ENCODE results near the gene CYSTM1. TPM values are rescaled to one million over a fixed set of nuclear protein-coding genes. Genes with fewer than 3 reads are reported as not detected.

Gene CYSTM1
- total and polyA plus RNA-seq, 2 of the 8 experiments (the other 6 are each of a cell fraction or from before 2014, with no cell fraction given) = 25.0 to 47.8 TPM

DNA sequence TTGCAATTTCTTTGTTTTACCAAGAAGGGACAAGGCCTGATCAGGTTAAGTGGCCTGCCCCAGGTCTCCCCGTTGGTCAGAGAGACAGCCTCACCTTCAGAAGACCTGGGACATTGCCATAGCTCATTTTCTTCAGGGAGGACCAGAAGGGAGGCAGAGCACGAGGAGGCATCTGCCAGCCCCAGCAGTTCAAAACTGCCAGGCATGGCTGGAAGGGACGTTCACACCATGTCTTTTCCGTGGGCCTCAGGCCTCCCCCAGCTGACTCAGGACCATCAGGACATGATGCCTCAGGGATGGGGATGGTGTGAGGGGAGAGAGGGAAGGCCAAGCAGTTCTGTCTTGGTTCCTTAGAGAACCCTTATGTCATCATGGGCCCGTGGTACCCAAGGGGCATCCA is 32.7 kb upstream of the CYSTM1 start (continued):
- TF ChIP-seq, protein P1, sequence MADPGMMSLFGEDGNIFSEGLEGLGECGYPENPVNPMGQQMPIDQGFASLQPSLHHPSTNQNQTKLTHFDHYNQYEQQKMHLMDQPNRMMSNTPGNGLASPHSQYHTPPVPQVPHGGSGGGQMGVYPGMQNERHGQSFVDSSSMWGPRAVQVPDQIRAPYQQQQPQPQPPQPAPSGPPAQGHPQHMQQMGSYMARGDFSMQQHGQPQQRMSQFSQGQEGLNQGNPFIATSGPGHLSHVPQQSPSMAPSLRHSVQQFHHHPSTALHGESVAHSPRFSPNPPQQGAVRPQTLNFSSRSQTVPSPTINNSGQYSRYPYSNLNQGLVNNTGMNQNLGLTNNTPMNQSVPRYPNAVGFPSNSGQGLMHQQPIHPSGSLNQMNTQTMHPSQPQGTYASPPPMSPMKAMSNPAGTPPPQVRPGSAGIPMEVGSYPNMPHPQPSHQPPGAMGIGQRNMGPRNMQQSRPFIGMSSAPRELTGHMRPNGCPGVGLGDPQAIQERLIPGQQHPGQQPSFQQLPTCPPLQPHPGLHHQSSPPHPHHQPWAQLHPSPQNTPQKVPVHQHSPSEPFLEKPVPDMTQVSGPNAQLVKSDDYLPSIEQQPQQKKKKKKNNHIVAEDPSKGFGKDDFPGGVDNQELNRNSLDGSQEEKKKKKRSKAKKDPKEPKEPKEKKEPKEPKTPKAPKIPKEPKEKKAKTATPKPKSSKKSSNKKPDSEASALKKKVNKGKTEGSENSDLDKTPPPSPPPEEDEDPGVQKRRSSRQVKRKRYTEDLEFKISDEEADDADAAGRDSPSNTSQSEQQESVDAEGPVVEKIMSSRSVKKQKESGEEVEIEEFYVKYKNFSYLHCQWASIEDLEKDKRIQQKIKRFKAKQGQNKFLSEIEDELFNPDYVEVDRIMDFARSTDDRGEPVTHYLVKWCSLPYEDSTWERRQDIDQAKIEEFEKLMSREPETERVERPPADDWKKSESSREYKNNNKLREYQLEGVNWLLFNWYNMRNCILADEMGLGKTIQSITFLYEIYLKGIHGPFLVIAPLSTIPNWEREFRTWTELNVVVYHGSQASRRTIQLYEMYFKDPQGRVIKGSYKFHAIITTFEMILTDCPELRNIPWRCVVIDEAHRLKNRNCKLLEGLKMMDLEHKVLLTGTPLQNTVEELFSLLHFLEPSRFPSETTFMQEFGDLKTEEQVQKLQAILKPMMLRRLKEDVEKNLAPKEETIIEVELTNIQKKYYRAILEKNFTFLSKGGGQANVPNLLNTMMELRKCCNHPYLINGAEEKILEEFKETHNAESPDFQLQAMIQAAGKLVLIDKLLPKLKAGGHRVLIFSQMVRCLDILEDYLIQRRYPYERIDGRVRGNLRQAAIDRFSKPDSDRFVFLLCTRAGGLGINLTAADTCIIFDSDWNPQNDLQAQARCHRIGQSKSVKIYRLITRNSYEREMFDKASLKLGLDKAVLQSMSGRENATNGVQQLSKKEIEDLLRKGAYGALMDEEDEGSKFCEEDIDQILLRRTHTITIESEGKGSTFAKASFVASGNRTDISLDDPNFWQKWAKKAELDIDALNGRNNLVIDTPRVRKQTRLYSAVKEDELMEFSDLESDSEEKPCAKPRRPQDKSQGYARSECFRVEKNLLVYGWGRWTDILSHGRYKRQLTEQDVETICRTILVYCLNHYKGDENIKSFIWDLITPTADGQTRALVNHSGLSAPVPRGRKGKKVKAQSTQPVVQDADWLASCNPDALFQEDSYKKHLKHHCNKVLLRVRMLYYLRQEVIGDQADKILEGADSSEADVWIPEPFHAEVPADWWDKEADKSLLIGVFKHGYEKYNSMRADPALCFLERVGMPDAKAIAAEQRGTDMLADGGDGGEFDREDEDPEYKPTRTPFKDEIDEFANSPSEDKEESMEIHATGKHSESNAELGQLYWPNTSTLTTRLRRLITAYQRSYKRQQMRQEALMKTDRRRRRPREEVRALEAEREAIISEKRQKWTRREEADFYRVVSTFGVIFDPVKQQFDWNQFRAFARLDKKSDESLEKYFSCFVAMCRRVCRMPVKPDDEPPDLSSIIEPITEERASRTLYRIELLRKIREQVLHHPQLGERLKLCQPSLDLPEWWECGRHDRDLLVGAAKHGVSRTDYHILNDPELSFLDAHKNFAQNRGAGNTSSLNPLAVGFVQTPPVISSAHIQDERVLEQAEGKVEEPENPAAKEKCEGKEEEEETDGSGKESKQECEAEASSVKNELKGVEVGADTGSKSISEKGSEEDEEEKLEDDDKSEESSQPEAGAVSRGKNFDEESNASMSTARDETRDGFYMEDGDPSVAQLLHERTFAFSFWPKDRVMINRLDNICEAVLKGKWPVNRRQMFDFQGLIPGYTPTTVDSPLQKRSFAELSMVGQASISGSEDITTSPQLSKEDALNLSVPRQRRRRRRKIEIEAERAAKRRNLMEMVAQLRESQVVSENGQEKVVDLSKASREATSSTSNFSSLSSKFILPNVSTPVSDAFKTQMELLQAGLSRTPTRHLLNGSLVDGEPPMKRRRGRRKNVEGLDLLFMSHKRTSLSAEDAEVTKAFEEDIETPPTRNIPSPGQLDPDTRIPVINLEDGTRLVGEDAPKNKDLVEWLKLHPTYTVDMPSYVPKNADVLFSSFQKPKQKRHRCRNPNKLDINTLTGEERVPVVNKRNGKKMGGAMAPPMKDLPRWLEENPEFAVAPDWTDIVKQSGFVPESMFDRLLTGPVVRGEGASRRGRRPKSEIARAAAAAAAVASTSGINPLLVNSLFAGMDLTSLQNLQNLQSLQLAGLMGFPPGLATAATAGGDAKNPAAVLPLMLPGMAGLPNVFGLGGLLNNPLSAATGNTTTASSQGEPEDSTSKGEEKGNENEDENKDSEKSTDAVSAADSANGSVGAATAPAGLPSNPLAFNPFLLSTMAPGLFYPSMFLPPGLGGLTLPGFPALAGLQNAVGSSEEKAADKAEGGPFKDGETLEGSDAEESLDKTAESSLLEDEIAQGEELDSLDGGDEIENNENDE (IDR thresholded peaks at IDR 0.05; ENCODE audit: insufficient replicate concordance, low read length) = no peak
- TF ChIP-seq CEBPB (IDR thresholded peaks at IDR 0.05; ENCODE audit: low read depth, low read length) (no peak), POLR2AphosphoS5 (IDR thresholded peaks at IDR 0.05; ENCODE audit: low read depth, low read length) (no peak), RXRA (IDR thresholded peaks at IDR 0.05; ENCODE audit: insufficient read depth, low read depth, low read length) (no peak), USF2 (IDR thresholded peaks at IDR 0.05; ENCODE audit: low read length) (no peak), EP300 (IDR thresholded peaks at IDR 0.05; ENCODE audit: borderline replicate concordance in 1 of 2, low read depth in 2 of 2, low read length in 2 of 2) (no peak), SP1 (IDR thresholded peaks at IDR 0.05; ENCODE audit: low read depth, low read length) (no peak), BRCA1 (IDR thresholded peaks at IDR 0.05; ENCODE audit: low read depth, low read length) (no peak), CHD2 (IDR thresholded peaks at IDR 0.05; ENCODE audit: low read length) (no peak), SIRT6 (IDR thresholded peaks at IDR 0.05; ENCODE audit: low read length) (no peak), CHD1 (IDR thresholded peaks at IDR 0.05; ENCODE audit: low read depth, low read length) (no peak)

Data from H1 (cell line).